HG02852 (cell line): Measurements from ENCODE around the gene KCTD16.

Experiments used
- ATAC-seq: cut with Tn5 transposase; IDR thresholded peaks from one replicate; pipeline ENCODE4 v1.9.1; 2021; ENCODE audit warnings: mild to moderate bottlenecking, moderate library complexity; ENCODE audit not compliant: unreplicated experiment

Gene KCTD16

GRCh38 chr5:144487761-144488160, 317.1 kb downstream of the KCTD16 start:
- ATAC-seq, result no peak

- no peak for ATAC-seq
These were observed 332.4 kb downstream of the KCTD16 start for GRCh38 chr5:144503123-144503522.

GRCh38 chr5:144504929-144505577, 334.4 kb downstream of the KCTD16 start:
- ATAC-seq, result no peak

- no peak for ATAC-seq
These were observed 340.3 kb downstream of the KCTD16 start for GRCh38 chr5:144510845-144511579.

- ATAC-seq, result no peak
These were observed 341.0 kb downstream of the KCTD16 start for GRCh38 chr5:144511580-144512072.

GRCh38 chr5:144522698-144523097, 352.0 kb downstream of the KCTD16 start:
- ATAC-seq, result no peak

GRCh38 chr5:144525000-144525399, 354.3 kb downstream of the KCTD16 start:
- no peak for ATAC-seq

- ATAC-seq, result no peak
These were observed 360.5 kb downstream of the KCTD16 start for GRCh38 chr5:144531188-144531587.
